KMS-11 (cell line): Measurements from ENCODE around the gene NES.

ENCODE experiments used
- H2AFZ ChIP-seq: fragments of 200-600 bp; sonication (generic); 2 replicates; pipeline ENCODE4 v1.6.1; 2016; ENCODE audit warnings: antibody characterized with exemption, mixed run types, low read depth
- H3K27ac ChIP-seq: fragments of 200-600 bp; sonication (generic); 2 replicates; pipeline ENCODE4 v1.6.1; 2016; ENCODE audit warnings: mild to moderate bottlenecking, mixed run types
- H3K27me3 ChIP-seq: fragments of 200-600 bp; sonication (generic); 2 replicates; pipeline ENCODE4 v1.6.1; 2017; ENCODE audit warnings: mild to moderate bottlenecking, low read depth, mixed run types, moderate library complexity; ENCODE audit not compliant: insufficient read depth
- H3K36me3 ChIP-seq: fragments of 200-600 bp; sonication (generic); 2 replicates; pipeline ENCODE4 v1.6.1; 2017; ENCODE audit warnings: mild to moderate bottlenecking, mixed run types; ENCODE audit not compliant: insufficient read depth
- H3K4me1 ChIP-seq: fragments of 200-600 bp; sonication (generic); 2 replicates; pipeline ENCODE4 v1.6.1; 2016; ENCODE audit warnings: mild to moderate bottlenecking, low read depth, mixed run types; ENCODE audit not compliant: poor library complexity, severe bottlenecking
- H3K4me2 ChIP-seq: fragments of 200-600 bp; sonication (generic); 2 replicates; pipeline ENCODE4 v1.7.0; 2016; ENCODE audit warnings: mild to moderate bottlenecking, mixed run types
- H3K4me3 ChIP-seq: fragments of 200-600 bp; sonication (generic); IDR thresholded peaks from 2 replicates; pipeline ENCODE4 v1.6.1; 2017; ENCODE audit warnings: low read depth, low read length, mixed read lengths; ENCODE audit not compliant: insufficient read depth
- H3K79me2 ChIP-seq: fragments of 200-600 bp; sonication (generic); 2 replicates; pipeline ENCODE4 v1.6.1; 2016; ENCODE audit warnings: low read depth, mixed run types; ENCODE audit not compliant: insufficient read depth
- H3K9ac ChIP-seq: fragments of 200-600 bp; sonication (generic); 2 replicates; pipeline ENCODE4 v1.6.1; 2016; ENCODE audit warnings: mild to moderate bottlenecking, mixed run types
- H4K20me1 ChIP-seq: fragments of 200-600 bp; sonication (generic); 2 replicates; pipeline ENCODE4 v1.6.1; 2016; ENCODE audit warnings: mild to moderate bottlenecking, mixed run types; ENCODE audit not compliant: insufficient read depth
- TF ChIP-seq, protein P1 (sequence below): fragments of 200-600 bp; sonication (generic); conservative IDR thresholded peaks from 2 replicates; pipeline ENCODE4 v1.6.1; 2017; ENCODE audit warnings: low read depth, mild to moderate bottlenecking, antibody characterized with exemption, low read length, moderate library complexity, mixed read lengths

NES gene

DNA sequence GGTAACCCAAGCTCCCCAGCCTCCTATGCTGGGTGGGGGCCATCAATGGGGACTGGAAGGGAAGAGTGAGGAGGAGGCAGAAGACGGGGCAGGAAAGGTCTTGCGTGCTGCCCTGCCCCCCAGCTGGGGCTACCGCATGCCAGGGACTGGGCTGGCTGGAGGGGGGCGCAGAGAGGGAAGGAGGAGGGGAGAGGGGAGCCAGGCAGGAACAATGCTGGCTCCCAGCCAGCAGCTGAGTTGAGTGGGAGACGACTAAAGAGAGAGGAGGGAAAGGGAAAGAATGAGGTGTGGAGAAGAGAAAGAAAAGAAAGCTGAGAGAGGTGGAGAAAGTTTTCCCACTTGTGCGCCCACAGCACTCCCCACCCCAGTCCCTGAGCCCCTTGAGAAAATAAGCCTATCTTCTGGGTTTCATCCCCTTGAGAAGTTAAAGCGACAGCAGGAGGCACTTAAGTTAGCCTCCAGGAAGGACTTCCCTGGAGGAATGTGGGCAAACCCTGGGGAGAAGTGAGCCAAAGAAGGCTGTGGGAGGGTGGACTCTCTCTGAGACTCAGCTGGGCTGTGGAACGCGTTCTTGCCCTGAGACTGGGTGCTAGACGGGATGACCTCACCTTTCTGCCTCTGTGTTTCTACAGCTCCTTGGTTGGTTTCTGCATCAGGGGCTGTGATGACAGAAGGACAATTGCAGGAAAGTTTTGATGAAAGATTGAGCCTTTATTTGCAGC lies 12.9 kb upstream of the NES start:
- no peaks in the 10 kb centered on the region for H4K20me1 ChIP-seq
- TF ChIP-seq, protein P1, sequence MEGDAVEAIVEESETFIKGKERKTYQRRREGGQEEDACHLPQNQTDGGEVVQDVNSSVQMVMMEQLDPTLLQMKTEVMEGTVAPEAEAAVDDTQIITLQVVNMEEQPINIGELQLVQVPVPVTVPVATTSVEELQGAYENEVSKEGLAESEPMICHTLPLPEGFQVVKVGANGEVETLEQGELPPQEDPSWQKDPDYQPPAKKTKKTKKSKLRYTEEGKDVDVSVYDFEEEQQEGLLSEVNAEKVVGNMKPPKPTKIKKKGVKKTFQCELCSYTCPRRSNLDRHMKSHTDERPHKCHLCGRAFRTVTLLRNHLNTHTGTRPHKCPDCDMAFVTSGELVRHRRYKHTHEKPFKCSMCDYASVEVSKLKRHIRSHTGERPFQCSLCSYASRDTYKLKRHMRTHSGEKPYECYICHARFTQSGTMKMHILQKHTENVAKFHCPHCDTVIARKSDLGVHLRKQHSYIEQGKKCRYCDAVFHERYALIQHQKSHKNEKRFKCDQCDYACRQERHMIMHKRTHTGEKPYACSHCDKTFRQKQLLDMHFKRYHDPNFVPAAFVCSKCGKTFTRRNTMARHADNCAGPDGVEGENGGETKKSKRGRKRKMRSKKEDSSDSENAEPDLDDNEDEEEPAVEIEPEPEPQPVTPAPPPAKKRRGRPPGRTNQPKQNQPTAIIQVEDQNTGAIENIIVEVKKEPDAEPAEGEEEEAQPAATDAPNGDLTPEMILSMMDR = no peak
- H3K36me3 ChIP-seq = no peaks in the 10 kb centered on the region
- H3K9ac ChIP-seq = no peak overlapping the region
- no peaks in the 10 kb centered on the region for H3K79me2 ChIP-seq
- peaks cover 98% of the 10 kb centered on the region for H3K27me3 ChIP-seq
- H3K4me1 ChIP-seq = peaks cover 19% of the 10 kb centered on the region
- peak overlapping the region; percentile 36; the same call in 1 of the 2 replicates for H2AFZ ChIP-seq
- H3K4me3 ChIP-seq = no peak overlapping the region
- H3K4me2 ChIP-seq = no peak overlapping the region; the same call in 1 of the 2 replicates
- H3K27ac ChIP-seq = no peak overlapping the region

DNA sequence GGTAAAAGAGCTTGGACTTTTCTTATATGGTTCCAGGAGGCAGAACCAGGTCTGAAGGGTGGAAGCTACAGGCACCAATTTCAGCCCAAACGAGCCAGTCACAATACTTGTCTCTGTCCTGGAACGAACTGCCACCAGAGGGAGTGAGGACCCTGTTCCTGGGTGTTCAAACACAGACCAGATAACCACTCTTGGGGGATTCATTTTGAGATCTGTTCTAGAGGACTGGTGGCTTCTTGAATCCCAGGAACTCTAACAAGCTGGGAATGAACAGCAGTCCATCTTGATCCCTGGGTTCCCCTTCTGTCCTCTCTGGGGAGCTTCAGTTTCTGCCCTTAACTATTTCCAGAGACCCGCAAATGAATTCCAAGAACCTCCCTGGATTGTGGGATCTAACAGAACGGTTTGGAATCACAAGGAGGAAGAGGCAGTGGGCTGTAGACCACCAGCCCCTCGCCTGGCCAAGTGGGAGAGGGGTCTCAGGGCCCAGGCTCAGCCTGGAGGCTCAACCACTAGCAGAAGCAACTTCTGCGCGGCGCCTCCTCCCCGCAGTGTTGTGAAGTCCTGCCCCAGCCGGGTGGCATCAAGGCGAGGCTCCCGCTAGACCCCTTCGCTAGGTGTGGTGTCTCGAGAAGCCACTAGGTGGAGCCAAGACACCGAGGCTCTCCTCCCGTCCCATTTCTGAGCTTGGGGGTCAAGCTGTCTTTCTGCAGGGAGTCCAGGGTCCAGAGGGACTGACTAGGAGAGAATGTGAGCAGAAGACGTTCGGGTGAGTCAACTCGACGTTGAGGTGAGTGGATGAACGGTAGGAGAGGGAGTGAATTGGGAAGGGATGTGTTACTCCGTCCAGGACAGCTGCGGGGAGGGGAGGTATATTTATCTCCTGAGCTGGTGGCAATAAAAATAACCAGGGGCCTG lies 12.1 kb upstream of the NES start:
- Histone ChIP-seq H3K4me1 (peaks cover 19% of the 10 kb centered on the region), H3K9ac (no peak overlapping the region)

DNA sequence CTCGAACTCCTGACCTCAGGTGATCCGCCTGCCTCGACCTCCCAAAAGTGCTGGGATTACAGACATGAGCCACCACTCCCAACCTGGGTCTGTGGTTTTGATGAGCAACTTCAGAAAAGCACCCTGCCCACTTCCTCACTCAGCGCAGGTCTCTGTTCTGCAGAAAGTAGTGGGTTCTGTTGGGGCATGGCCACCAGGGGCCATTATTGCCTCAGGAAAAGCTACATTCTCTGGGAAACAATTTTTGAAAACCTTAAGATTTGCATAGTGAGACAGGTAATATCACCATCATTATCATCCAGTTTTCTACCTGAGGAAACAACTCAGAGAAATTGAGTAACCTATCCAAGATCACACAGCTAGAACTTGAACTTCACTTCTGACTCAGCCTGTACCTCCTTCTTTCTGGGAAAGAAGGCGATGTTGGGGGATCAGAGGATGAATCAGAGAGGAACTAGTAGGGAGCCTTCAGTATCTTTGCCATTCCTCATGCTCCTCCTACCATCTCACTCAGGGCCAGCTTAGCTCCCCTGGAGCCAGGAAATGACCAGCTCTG lies 7.1 kb upstream of the NES start:
- no peaks in the 10 kb centered on the region for H4K20me1 ChIP-seq
- H3K79me2 ChIP-seq = no peaks in the 10 kb centered on the region
- H3K36me3 ChIP-seq = no peaks in the 10 kb centered on the region
- H3K27me3 ChIP-seq = peaks cover 99% of the 10 kb centered on the region
- H3K4me1 ChIP-seq = peaks cover 7% of the 10 kb centered on the region
- no peak overlapping the region for H3K4me2 ChIP-seq
- H3K9ac ChIP-seq = no peak overlapping the region
- no peak overlapping the region for H3K4me3 ChIP-seq
- H3K27ac ChIP-seq = no peak overlapping the region
- TF ChIP-seq, protein P1 = no peak
- H2AFZ ChIP-seq = no peak overlapping the region

More for the DNA sequence above, 12.1 kb upstream of the NES start:
- H3K27me3 ChIP-seq = peaks cover 99% of the 10 kb centered on the region
- H3K27ac ChIP-seq = no peak overlapping the region
- H3K79me2 ChIP-seq = no peaks in the 10 kb centered on the region
- no peaks in the 10 kb centered on the region for H3K36me3 ChIP-seq
- TF ChIP-seq, protein P1 = peak; percentile 100
- peak overlapping the region; percentile 90 for H3K4me3 ChIP-seq
- peak overlapping the region; percentile 36; the same call in 1 of the 2 replicates for H2AFZ ChIP-seq
- no peaks in the 10 kb centered on the region for H4K20me1 ChIP-seq
- H3K4me2 ChIP-seq = peak overlapping the region; percentile 36; the same call in 1 of the 2 replicates

DNA sequence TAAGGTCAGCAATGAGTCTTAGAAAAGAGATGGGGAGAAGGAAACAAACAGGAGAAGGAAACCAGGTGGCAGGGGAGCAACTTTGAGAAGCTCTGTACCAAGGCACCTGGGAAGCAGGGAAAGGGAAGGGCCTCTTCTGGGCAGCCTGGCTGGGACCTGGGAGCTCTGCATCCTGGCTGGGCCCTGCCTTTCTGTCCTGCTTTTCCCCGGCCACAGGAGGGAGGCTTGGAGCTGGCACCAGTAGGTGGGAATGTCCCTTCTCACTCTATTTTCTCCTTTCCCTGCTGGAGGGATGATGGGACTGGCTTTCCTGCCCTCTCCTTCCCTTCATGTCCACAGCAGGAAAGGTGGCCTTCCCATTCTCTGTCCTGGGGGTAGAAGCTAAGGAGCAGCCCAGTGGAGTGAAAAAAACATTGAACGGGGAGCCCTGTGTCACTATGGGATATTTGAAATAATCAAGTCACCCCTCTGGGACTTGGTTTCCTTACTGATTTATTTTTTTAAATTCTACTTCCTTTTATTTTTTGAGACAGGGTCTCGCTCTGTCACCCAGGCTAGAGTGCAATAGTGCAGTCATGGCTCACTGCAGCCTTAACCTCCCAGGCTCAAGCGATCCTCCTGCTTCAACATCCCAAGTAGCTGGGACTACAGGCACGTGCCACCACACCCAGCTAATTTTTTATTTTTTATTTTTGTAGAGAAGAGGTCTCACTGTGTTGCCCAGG lies 5.1 kb upstream of the NES start:
- Histone ChIP-seq H3K27me3 (peaks cover 99% of the 10 kb centered on the region), H3K4me3 (no peak overlapping the region), H3K36me3 (no peaks in the 10 kb centered on the region), H3K4me2 (no peak overlapping the region), H3K79me2 (no peaks in the 10 kb centered on the region), H3K4me1 (no peaks in the 10 kb centered on the region), H4K20me1 (no peaks in the 10 kb centered on the region), H2AFZ (no peak overlapping the region), H3K9ac (no peak overlapping the region), H3K27ac (no peak overlapping the region)
- TF ChIP-seq, protein P1 = no peak
